Activated naive CD4-positive, alpha-beta T cell treated with anti-CD3 and anti-CD28 coated beads, Interleukin-2, amount 50 U/mL, for 72 hours (primary cell): Measurements from ENCODE around the gene PLIN5. TPM values are rescaled to one million over a fixed set of nuclear protein-coding genes. Genes with fewer than 3 reads are reported as not detected.

Source experiments
- total RNA-seq, 2 donors: library from RNA; stranded (reverse); gene quantifications; one replicate each; pipeline ENCODE4 v1.2.3, GENCODE V29; 2022

Gene PLIN5
- total RNA-seq, 2 donors from 2014 or later, result 0.41 TPM; not detected in 1

Other genes starting within 250 kb of the PLIN5 start
- gene TMIGD2, start 232.8 kb downstream of the PLIN5 start, total RNA-seq, result 10 to 100 TPM; 10.7 to 45.2 TPM
- 10 to 100 TPM; 15.3 to 38.0 TPM for gene FSD1, start 230.6 kb downstream of the PLIN5 start, total RNA-seq
- 10 to 100 TPM; 17.4 to 22.3 TPM for gene STAP2, start 196.4 kb downstream of the PLIN5 start, total RNA-seq
- 10 to 100 TPM; 18.4 to 22.0 TPM for gene MPND, start 191.7 kb downstream of the PLIN5 start, total RNA-seq
- 10 to 100 TPM; 40.9 to 53.4 TPM for gene SH3GL1, start 134.7 kb downstream of the PLIN5 start, total RNA-seq
- gene CHAF1A, start 132.6 kb downstream of the PLIN5 start, total RNA-seq, result 10 to 100 TPM; 67.1 to 93.6 TPM
- gene UBXN6, start 77.4 kb downstream of the PLIN5 start, total RNA-seq, result 10 to 100 TPM; 31.1 to 42.4 TPM
- gene HDGFL2, start 62.9 kb downstream of the PLIN5 start, total RNA-seq, result 10 to 100 TPM; 49.2 to 64.7 TPM
- gene PLIN4, start 16.7 kb downstream of the PLIN5 start, total RNA-seq, result under 1 TPM in 1 of 2 donors, not detected in 1; 0.08 TPM
- 1 to 10 TPM in 1 of 2 donors, under 1 TPM in 1; 0.23 to 3.0 TPM for gene LRG1, start 4.8 kb upstream of the PLIN5 start, total RNA-seq
- gene SEMA6B, start 24.5 kb upstream of the PLIN5 start, total RNA-seq, result not detected
- 10 to 100 TPM; 25.9 to 31.3 TPM for gene TNFAIP8L1, start 104.3 kb upstream of the PLIN5 start, total RNA-seq
- 10 to 100 TPM; 40.2 to 48.5 TPM for gene MYDGF, start 135.1 kb upstream of the PLIN5 start, total RNA-seq
- gene DPP9, start 188.6 kb upstream of the PLIN5 start, total RNA-seq, result 10 to 100 TPM; 55.2 to 59.0 TPM